Measurements from ENCODE around the gene KYNU.

The KYNU gene

DNA sequence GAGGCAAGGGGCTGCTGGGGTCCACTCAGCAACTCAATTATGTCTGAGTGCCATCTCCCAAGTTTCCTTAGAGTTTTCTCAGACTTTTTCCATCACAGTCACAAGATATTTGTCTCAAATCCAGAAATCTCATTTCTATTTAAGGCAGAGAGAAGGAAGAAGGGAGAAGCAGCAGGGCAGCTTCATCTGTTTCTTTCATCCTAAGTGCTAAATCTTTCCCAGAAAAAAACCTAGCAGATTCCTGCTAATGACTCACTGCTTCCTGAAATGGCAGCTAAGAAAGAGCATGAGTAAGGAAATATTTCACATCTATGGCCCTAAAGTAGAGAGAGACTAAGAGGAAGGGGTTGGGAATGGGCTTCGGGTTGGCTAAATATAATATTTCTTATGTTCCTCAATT lies 88.0 kb downstream of the KYNU start:
- DNase-seq (ENCODE audit: low read depth) = no peak

DNA sequence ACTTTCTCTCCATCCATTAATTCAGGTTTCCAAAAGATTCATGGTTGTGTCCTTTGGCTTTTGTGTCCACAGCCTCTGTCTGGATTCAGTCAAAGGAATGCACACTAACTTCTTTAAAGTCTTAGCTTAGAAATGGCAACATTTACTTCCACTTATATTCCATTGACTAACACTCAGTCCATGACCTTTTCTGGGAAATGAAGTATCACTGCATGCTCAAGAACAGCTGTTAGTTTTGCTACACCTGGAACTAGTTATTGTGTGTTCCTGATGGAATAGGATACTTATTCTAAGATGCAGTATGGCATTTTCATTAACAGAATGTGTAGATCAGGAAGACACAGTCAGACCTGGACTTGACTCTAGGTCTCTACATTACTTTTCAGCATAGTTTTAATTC lies 88.8 kb downstream of the KYNU start:
- DNase-seq (ENCODE audit: low read depth) = no peak

DNA sequence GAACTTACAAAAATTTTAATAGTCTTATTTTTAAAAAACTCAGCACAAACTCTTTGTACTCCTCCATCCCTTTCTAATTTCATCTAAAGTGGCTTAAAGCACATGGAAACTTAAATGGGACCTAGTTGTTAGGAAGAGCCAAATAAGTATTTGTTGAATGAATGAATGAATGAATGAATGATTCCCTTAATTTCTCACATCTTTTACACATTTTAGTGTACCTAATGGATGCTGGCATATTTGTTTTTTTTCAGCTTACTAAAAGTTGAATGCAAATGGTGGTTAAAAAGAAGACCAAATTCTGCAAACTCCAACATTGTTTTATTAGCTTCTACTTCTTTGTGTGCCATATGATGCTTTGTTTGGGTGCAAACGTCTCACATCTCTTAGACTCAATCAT lies 89.6 kb downstream of the KYNU start:
- DNase-seq (ENCODE audit: low read depth) = no peak

DNA sequence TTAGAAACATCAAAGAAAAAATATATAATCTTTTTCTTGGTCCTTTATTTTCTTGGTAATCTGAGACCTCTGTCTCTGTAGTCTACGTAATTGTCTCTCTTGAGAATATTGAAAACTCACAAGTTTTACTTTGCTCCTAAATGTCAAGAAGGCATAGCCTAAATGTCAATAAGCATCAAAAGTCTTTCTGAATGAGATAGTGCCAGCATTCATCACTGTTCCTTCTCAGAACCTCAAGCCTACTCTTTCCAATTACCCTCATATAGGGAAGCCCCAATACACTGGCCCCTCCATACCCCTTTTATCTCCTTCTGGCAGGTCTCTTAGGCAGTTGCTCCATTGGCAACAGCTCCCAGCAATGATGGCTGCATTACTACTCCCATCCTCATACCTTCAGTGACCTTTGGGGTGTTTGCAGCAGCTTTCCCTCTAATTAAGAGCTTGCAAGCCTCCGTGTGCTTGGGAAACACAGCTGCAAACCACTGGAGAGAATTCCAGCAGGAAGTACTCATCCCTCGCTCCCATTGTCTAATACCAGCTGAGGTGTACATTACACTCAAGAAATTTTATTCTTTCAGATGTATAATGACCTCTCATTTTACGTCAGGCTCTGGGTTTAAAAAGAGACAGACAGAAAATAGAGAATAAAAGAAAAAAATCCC lies 95.8 kb downstream of the KYNU start:
- no peak for DNase-seq (ENCODE audit: low read depth)

DNA sequence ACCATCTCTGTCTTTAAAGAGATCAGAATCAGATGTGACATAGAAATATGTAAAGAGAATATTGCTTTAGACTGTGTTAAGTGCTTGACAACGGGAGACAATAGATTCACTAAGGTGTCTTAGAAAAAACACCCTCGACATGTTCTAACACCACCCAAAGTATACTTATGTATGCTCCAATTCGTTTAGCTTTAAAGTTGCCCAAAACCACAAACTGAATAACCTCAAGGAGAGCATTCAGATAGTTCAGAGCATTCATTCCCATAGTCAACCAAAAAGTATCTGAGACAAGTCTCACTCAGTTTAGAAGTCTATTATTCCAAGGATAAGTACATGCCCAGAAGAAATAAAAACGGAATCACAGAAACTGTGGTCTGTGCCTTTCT lies 96.4 kb downstream of the KYNU start:
- no peak for DNase-seq (ENCODE audit: low read depth)

- DNase-seq (ENCODE audit: low read depth) = no peak
These were observed 97.0 kb downstream of the KYNU start for GRCh38 chr2:142974288-142975024.

- no peak for DNase-seq (ENCODE audit: low read depth)
These were observed 97.8 kb downstream of the KYNU start for GRCh38 chr2:142975239-142975638.

GRCh38 chr2:142980246-142981068 lies 103.0 kb downstream of the KYNU start:
- DNase-seq (ENCODE audit: low read depth) = no peak

- DNase-seq (ENCODE audit: low read depth) = no peak
These were observed 103.6 kb downstream of the KYNU start for GRCh38 chr2:142981069-142981378.

GRCh38 chr2:142981756-142982155 lies 104.3 kb downstream of the KYNU start:
- DNase-seq (ENCODE audit: low read depth) = no peak

- DNase-seq (ENCODE audit: low read depth) = no peak
These were observed 105.7 kb downstream of the KYNU start for GRCh38 chr2:142983174-142983573.

DNA sequence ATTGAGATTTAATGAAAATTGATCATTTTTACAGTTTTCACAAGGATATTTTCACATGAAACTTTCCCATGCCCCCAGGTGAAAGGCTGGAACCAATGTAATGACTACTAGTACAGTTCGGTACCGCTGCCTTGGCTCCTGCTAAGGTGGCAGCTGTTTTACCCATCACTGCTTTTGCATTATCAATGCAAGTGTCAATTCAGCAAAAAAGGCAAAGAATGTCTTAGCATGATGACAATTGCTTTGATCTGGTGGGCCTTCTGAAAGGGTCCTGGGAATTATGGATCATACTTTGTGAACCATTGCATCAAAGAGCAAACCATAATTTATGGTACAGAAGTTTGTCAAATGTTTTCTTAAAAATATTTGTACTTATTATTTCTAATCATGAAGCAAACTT lies 107.2 kb downstream of the KYNU start:
- no peak for DNase-seq (ENCODE audit: low read depth)

DNA sequence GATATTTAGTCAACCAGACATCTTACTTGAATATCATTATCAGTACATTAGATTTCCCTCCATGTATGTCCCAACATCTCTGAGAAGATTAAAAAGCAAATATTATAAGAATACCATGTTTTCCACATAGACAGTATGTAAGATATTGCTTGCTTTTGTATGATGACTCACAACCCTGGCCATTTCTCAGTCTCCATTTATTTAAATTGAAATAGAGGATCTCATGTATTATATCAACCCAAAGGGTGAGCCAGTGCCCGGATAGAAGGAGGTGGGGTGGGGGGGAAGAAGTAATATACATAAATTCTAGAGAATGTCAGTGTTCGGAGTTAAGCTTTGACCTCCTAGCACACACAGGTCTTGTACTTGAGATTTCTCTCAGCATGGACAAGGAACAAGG lies 109.6 kb downstream of the KYNU start:
- DNase-seq (ENCODE audit: low read depth) = no peak

- DNase-seq (ENCODE audit: low read depth) = no peak
These were observed 112.1 kb downstream of the KYNU start for GRCh38 chr2:142989273-142990204.

DNA sequence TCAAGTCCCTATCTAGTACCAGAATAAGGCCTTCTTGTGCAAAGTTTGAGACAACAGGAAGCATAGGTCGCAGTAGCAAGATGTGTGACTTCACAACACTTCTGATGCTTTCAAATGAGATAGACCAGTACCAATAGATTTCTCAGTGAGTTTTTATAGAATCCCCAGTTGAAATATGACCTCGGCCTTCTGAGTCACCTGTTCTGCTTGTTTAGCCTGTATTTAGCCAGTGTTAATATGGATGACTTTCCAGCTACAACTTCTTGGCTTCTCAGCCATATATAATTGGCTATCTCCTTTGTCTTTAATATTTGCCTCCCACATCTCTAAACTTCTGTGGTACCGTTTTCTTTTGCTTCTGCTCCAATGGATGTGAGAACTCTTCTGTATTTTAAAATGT lies 113.8 kb downstream of the KYNU start:
- no peak for DNase-seq (ENCODE audit: low read depth)

DNA sequence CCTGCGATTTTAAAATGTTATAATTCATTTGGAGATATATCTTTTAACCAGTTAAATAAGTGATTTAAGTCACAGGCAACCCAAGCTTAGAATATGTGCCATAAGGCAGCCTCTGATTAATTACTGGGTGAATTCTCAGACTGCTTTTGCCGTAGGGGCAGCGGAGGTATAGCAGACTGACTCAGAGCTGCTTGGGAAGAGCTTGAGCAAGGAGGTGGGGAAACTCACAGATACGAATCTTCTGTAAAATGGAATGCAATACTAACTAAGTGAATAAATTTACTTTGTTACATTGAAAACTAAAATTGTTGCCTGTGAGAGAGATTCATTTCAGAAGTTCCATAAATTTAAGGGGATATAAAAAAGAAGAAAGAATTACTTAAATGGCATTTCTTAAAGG lies 115.4 kb downstream of the KYNU start:
- no peak for DNase-seq (ENCODE audit: low read depth)

- DNase-seq (ENCODE audit: low read depth) = no peak
These were observed 116.3 kb downstream of the KYNU start for GRCh38 chr2:142993771-142994170.

DNA sequence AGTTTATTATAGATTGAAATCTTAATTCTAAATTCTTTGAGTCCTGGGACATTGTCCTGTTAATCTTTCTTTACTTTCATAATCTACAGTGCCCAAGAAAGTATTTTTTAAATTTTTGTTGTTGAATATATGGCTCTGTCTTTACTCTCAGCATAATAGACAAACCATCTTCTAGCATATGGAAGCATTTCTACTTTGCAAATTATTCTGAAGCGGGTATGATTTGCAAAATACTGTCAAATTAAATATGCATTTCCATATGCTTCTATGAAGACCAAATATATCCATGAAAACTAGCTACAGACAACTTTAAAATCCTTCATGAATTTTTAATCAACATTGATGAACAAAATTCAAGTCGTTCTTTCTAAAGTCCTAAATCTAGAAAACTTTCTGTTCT lies 117.2 kb downstream of the KYNU start:
- no peak for DNase-seq (ENCODE audit: low read depth)

DNA sequence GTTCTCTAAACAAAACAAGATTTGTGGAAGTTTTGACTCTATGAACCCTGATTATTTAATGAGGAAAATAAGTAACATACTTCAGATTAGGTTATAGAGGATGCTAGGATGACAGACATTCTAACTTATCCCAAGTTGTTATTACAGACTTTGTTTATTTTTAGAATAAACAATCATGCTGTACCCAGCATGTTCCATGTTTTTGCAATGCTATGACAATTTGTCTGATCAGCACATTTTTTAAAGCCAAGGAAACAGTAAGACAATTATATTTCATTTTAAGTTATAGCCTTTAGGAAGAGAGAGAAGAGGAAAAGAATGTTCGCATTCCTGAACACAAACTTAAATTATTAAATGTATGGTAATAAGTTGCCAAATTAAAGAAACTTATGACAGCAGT lies 119.8 kb downstream of the KYNU start:
- no peak for DNase-seq (ENCODE audit: low read depth)

DNA sequence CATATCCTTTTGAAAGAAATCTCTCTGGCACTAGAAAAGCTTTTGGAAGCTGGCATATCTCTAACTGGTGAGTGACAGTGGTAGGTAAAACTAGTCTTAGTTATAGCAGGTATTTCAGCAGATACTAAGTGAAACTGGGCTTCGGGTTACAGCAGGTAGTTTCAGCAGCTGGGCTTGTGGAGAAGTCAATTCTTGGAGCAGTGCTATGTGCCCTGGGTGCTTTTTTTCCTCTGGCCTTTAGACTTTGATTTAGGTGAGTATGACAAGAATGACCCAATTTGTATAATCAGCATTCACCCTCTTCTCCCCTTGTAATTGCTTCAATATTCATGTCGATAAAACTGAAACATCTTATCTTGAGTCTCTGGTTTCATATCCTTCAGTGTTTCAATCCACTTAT lies 123.1 kb downstream of the KYNU start:
- DNase-seq (ENCODE audit: low read depth) = no peak

GRCh38 chr2:143001501-143001900 lies 124.0 kb downstream of the KYNU start:
- no peak for DNase-seq (ENCODE audit: low read depth)

DNA sequence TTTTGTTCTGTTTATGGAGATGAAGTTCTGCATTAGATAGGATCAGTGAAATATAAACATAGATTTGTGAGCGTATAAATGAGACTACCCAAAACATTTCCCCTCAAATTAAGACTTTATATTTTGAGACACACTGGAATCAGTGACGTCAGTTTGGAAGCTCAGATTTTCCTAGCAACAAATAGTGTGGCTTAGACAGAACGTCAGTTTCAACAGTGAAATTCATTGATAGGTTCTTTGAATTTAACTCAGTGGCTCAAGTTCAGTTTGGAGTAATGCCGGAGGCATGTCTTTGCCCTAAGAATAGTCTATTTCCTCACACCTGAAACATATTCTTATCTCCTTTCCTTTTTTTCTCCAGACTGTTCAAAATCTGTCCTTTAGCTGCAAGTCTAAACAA lies 138.2 kb downstream of the KYNU start:
- no peak for DNase-seq (ENCODE audit: low read depth)
